Right lobe of liver (tissue), 6 donors: ENCODE results near the gene TMEM54. TPM values are rescaled to one million over a fixed set of nuclear protein-coding genes. Genes with fewer than 3 reads are reported as not detected.
"Not testable (repeated sequence)": the region's sequence is repeated elsewhere in the genome, so short reads cannot be mapped to it uniquely, and the experiment has no call there.

Experiments
- ATAC-seq, 4 donors: fragments of 200-7000 bp; cut with Tn5 transposase; one replicate each; pipeline ENCODE4 v1.9.1; 2020; ENCODE audit warnings: mild to moderate bottlenecking in 4 of 4, moderate library complexity in 4 of 4
- DNase-seq, 3 donors: peaks; one replicate each; pipeline ENCODE4 v3.0.0-alpha.2; 2020
- H3K27ac ChIP-seq, 3 donors: fragments of 200-600 bp; one replicate each; pipeline ENCODE4 v1.8.0; 2022
- H3K27me3 ChIP-seq, 2 donors: fragments of 200-600 bp; one replicate each; pipeline ENCODE4 v1.8.0; 2022
- H3K36me3 ChIP-seq, 4 donors: fragments of 200-600 bp; sonication (generic) in 1 of 4; one replicate each; pipeline versions ENCODE4 v1.5.1 to v1.8.0; 2017 to 2022; ENCODE audit warnings: control low read depth in 1 of 4
- H3K4me1 ChIP-seq, 4 donors: fragments of 200-600 bp; sonication (generic) in 1 of 4; one replicate each; pipeline versions ENCODE4 v1.5.1 to v1.8.0; 2017 to 2022; ENCODE audit warnings: control low read depth in 1 of 4
- H3K4me3 ChIP-seq, 3 donors: fragments of 200-600 bp; one replicate each; pipeline ENCODE4 v1.8.0; 2022
- H3K9me3 ChIP-seq, 4 donors: fragments of 200-600 bp; sonication (generic) in 1 of 4; one replicate each; pipeline versions ENCODE4 v1.5.1 to v1.8.0; 2017 to 2022; ENCODE audit warnings: control low read depth in 1 of 4
- POLR2A ChIP-seq: fragments of 450-650 bp; IDR thresholded peaks from one replicate; pipeline ENCODE4 v1.6.1; 2017; ENCODE audit warnings: antibody characterized with exemption, mild to moderate bottlenecking
- WGBS: methylation state at CpG from one replicate; pipeline ENCODE4 v1.1.6; 2018; ENCODE audit warnings: low coverage, low lambda C conversion rate; ENCODE audit not compliant: insufficient coverage; ENCODE audit errors: missing lambda C conversion rate; 5-methylcytosine and 5-hydroxymethylcytosine counted together
- intact Hi-C, 2 donors: fragments of 100-400 bp; cut with DNase I; formaldehyde crosslinking; loops; one replicate each; pipeline versions ENCODE4 v1.11.2 to v1.14.1; 2022
- total RNA-seq, 6 experiments: library from RNA; depleted of rRNA in 2 of 6; stranded (reverse); fragments of >200 nt in 2 of 6; fragmentation: NEBNext Ultra II Directional in 3 of 6; extraction: Animal tissue kit (Norgen Biotek cat#: 25700) in 3 of 6; gene quantifications; one replicate each; pipeline versions ENCODE4 v1.1.0 to v1.2.4, GENCODE V29; 2016 to 2023
- TF ChIP-seq, protein P1 (sequence below), 4 donors: fragments of 200-600 bp in 3 of 4; fragments of 450-650 bp in 1 of 4; IDR thresholded peaks; one replicate each; pipeline versions ENCODE4 v1.5.1 to v1.8.0; 2016 to 2022; ENCODE audit warnings: antibody characterized with exemption in 4 of 4, mild to moderate bottlenecking in 2 of 4
- donor health status: DM: no; HTN: yes; CAD: no.
- donor health status: DM: no; HTN: no; CAD: no.
- donor health status: DM: no; HTN: no; CAD: no.
- donor health status: DM: no; HTN: yes; CAD: no.
- donor health status: DM: no; HTN: yes; CAD: no.

TMEM54 gene
- total RNA-seq, 6 experiments from 2014 or later: 3.9 to 14.4 (median 9.0) TPM

DNA sequence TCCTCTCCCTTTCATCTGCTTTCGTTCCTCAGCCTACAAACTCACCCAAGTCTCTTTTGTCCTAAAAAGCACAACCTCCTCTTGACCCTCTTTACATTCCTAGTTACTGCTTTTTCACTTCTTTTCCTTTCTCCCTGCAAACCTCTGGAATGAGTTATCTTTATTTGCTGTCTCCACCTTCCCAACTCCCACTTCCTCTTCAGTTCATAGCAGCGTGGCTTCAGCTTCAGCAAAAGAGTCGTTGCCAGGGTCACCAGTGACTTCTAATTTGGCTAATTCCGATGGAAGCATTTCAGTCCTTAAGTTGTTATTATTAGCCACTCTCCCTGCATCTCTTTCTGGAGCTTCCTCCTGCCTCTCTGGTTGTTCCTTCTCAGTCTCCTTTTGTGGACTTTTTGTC is 6.2 kb upstream of the TMEM54 start:
- ATAC-seq: no peak
- Histone ChIP-seq H3K4me3 (no peak overlapping the region), H3K36me3 (no peaks in the 10 kb centered on the region), H3K27me3 (no peaks in the 10 kb centered on the region), H3K27ac (no peak overlapping the region), H3K4me1 (peaks cover 0 to 11% (median 2%) of the 10 kb centered on the region in 4 donors), H3K9me3 (no peaks in the 10 kb centered on the region)
- TF ChIP-seq, protein P1, sequence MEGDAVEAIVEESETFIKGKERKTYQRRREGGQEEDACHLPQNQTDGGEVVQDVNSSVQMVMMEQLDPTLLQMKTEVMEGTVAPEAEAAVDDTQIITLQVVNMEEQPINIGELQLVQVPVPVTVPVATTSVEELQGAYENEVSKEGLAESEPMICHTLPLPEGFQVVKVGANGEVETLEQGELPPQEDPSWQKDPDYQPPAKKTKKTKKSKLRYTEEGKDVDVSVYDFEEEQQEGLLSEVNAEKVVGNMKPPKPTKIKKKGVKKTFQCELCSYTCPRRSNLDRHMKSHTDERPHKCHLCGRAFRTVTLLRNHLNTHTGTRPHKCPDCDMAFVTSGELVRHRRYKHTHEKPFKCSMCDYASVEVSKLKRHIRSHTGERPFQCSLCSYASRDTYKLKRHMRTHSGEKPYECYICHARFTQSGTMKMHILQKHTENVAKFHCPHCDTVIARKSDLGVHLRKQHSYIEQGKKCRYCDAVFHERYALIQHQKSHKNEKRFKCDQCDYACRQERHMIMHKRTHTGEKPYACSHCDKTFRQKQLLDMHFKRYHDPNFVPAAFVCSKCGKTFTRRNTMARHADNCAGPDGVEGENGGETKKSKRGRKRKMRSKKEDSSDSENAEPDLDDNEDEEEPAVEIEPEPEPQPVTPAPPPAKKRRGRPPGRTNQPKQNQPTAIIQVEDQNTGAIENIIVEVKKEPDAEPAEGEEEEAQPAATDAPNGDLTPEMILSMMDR (IDR thresholded peaks at IDR 0.05): no peak
- no peak for TF ChIP-seq POLR2A
- intact Hi-C loops: no loop called here
- WGBS: 26% methylated on average over 4 of the region's 4 CpGs
- DNase-seq: no peak

DNA sequence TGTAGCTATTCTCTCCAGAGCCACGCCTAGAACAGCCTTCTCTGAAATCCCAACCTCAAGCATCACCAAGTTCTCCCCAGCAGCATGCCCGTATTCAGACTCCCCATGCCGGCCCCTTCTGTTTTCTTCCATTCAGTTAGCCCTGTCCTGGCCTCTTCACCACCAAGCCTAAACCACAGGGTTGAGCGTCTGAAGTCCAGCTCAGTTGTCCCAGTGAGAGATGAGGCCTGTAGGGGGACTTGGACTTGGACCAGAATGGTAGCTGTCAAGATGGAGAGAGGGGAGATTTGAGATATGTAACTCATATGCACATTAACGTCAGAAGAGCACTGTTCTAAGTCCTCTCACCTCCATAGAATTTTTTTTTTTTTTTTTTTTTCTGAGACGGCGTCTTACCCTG is 5.5 kb upstream of the TMEM54 start:
- intact Hi-C loops: no loop called here
- no peak for ATAC-seq
- DNase-seq: no peak
- WGBS: 75% methylated on average over 5 of the region's 7 CpGs
- no peaks in the 10 kb centered on the region for H3K36me3 ChIP-seq
- no peaks in the 10 kb centered on the region for H3K9me3 ChIP-seq
- no peaks in the 10 kb centered on the region for H3K27me3 ChIP-seq
- no peak overlapping the region for H3K4me3 ChIP-seq
- no peak overlapping the region for H3K27ac ChIP-seq
- H3K4me1 ChIP-seq: peaks cover 0 to 11% (median 2%) of the 10 kb centered on the region in 4 donors
- TF ChIP-seq POLR2A: no peak
- TF ChIP-seq, protein P1 (IDR thresholded peaks at IDR 0.05): no peak

DNA sequence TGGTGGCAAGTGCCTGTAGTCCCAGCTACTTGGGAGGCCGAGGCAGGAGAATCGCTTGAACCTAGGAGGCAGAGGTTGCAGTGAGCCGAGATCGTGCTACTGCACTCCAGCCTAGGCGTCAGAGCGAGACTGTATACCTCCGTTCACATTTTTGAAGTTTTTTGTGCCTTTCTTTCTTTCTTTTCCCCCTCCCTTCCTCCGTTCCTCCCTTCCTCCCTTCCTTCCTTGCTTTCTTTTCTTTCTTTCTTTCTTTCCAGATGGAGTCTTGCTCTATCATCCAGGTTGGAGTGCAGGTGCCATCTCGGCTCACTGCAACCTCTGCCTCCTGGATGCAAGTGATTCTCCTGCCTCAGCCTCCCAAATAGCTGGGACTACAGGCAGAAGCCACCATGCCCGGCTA is 4.4 kb upstream of the TMEM54 start:
- H3K27ac ChIP-seq, DNase-seq, H3K9me3 ChIP-seq, H3K4me3 ChIP-seq, H3K36me3 ChIP-seq, intact Hi-C loops, H3K27me3 ChIP-seq, ATAC-seq: not testable (repeated sequence)
- 65% methylated on average over 5 of the region's 10 CpGs for WGBS
- H3K4me1 ChIP-seq: peaks cover 0 to 13% (median 2%) of the 10 kb centered on the region in 4 donors

DNA sequence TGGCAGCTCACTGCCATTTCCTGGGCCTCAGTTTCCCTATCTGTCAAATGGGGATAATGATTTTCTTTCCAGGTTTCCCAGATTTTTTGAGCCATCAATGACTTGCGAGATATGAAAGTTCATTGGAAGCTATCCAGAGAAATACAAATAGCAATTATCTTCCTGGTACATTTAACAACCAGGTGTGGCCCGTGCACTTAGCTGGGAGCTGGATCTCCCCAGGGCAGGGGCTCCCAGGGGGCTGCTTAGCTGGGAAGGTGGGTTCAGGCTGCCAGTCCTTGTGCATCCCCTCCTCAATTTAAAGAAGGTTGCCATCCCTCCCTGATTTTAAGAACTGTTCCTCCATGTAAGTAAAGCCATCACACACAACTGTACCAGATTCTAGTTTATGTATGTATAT is 3.6 kb upstream of the TMEM54 start:
- no peak overlapping the region for H3K4me3 ChIP-seq
- H3K9me3 ChIP-seq: no peaks in the 10 kb centered on the region
- ATAC-seq (no peak), DNase-seq (no peak)
- H3K27ac ChIP-seq: no peak overlapping the region
- H3K36me3 ChIP-seq: no peaks in the 10 kb centered on the region
- intact Hi-C loops: no loop called here
- H3K27me3 ChIP-seq: no peaks in the 10 kb centered on the region
- TF ChIP-seq, protein P1 (IDR thresholded peaks at IDR 0.05): no peak
- no peak for TF ChIP-seq POLR2A
- WGBS: 21% methylated on average over 2 of the region's 2 CpGs
- peaks cover 0 to 13% (median 2%) of the 10 kb centered on the region in 4 donors for H3K4me1 ChIP-seq

DNA sequence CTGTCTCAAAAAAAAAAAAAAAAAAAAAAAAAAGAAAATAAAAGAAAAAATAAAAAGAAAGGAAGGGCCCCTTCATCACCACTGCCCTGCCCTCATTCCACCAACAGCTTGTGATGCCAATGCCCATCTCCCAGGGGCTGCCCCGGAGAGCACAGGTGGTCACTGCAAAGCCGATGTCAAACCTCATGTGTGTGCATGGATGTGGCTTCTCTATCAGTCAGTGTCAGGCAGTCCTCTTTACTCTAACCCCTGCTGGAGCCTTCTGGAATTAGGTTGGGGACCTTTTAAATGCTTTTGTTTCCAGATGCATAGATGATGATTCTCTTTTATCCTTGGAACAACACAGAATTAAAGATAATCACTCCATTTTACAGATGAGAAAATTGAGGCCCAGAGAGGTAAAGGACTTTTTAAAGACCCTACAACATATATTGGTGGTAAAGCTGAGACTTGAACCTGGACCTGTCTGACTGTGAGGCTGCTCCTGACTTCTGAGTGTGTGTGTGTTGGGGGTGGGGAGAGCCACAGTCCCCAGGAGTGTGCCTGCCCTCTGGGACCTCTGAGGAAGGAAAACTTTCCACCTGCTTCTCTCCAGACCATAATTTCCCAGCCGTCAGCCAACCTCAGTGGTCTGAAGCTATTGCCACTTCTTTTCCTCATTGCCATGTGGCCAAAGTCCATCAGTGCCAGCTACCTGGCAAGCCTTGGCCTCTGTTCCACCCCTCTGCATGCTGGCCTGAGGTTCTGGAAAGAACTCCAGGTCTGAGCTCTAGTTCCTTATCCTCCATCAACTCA is 3.0 kb upstream of the TMEM54 start:
- peak; percentile 50 to 79 (median 64) for ATAC-seq
- Histone ChIP-seq H3K4me3 (no peak overlapping the region), H3K4me1 (peaks cover 0 to 13% (median 2%) of the 10 kb centered on the region in 4 donors), H3K27ac (no peak overlapping the region), H3K9me3 (no peaks in the 10 kb centered on the region), H3K36me3 (no peaks in the 10 kb centered on the region), H3K27me3 (no peaks in the 10 kb centered on the region)
- intact Hi-C loops: no loop called here
- no peak for DNase-seq
- 80% methylated on average over 1 of the region's 3 CpGs for WGBS
- no peak for TF ChIP-seq POLR2A
- TF ChIP-seq, protein P1 (IDR thresholded peaks at IDR 0.05): no peak
